GM10248 (cell line): ENCODE data around the gene JAKMIP1.

ENCODE experiments used
- CTCF ChIA-PET: fragments of 300-600 bp; sonication (Branson Sonifier 250); formaldehyde crosslinking; extraction: SDS; loops from one replicate; lab custom pipeline; 2021; ENCODE audit warnings: antibody characterized with exemption; lab: Yijun Ruan, JAX
- POLR2A ChIA-PET: fragments of 350-650 bp; sonication (Branson Sonifier 250); formaldehyde crosslinking; extraction: SDS; loops from one replicate; lab custom pipeline; 2020; ENCODE audit warnings: antibody characterized with exemption; lab: Yijun Ruan, JAX
- DNase-seq: peaks from one replicate; pipeline ENCODE4 v3.0.0; 2012; ENCODE audit errors: extremely low spot score
- TF ChIP-seq, protein P1 (sequence below): IDR thresholded peaks from 2 replicates; pipeline ENCODE4 v1.5.1; 2012; ENCODE audit warnings: mild to moderate bottlenecking, low read depth; ENCODE audit errors: extremely low read depth, missing control alignments, control extremely low read depth

The JAKMIP1 gene

DNA sequence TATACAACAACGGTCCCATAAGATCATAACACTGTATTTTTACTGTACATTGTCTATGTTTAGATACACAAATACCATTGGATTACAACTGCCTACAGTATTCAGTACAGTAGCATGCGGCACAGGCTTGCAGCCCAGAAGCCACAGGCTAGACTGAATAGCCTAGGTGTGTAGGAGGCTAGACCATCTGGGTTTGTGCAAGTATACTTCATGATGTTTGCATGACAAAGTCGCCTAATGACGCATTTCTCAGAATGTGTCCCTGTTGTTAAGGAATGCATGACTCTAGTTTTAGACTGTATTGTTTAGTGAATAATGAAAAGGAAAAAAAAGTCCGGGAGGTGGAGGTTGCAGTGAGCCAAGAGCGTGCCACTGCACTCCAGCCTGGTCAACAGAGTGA, 125.6 kb downstream of the JAKMIP1 start:
- DNase-seq, result no peak
- ChIA-PET CTCF (no interaction called here), POLR2A (no interaction called here)
- TF ChIP-seq, protein P1, sequence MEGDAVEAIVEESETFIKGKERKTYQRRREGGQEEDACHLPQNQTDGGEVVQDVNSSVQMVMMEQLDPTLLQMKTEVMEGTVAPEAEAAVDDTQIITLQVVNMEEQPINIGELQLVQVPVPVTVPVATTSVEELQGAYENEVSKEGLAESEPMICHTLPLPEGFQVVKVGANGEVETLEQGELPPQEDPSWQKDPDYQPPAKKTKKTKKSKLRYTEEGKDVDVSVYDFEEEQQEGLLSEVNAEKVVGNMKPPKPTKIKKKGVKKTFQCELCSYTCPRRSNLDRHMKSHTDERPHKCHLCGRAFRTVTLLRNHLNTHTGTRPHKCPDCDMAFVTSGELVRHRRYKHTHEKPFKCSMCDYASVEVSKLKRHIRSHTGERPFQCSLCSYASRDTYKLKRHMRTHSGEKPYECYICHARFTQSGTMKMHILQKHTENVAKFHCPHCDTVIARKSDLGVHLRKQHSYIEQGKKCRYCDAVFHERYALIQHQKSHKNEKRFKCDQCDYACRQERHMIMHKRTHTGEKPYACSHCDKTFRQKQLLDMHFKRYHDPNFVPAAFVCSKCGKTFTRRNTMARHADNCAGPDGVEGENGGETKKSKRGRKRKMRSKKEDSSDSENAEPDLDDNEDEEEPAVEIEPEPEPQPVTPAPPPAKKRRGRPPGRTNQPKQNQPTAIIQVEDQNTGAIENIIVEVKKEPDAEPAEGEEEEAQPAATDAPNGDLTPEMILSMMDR, result no peak

DNA sequence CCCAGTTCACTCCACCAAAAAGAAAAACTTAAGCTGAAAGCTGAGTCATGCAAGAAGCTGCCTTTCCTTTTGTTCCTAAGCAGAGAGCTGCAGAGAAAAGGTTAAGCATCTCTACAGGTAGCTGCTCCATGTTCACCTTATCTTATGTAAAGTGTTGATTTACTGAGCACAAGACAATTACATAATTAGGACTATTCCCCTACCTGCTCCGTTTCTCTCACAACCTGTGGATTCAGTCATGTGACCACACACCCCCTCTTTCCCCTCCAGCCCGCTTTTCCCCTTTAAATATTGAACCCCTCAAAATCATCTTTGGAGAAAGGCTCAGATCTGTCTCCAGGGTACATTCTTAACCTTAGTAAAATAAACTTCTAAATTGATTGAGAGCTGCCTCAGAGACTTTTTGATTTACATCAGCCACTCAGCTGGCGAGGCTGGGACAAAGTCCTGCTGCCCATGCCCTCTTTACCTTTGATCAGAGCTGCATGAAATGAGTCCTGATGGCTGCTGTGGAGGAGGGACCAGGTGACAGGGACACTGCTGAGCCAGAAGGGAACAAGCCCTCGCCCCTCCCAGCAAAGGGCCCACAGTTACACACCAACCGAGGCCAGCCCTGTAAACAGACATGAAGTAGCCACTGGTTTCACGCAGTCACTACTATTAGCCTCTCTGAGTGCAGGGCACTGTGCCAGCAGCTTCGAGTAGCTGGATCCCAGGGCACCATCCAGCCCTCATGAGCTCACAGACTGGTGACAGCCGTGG, 128.2 kb downstream of the JAKMIP1 start:
- POLR2A ChIA-PET, result no interaction called here
- CTCF ChIA-PET, result interaction anchor here (1.0 to 1.3 kb wide), 2 partner anchors 52 to 69 kb away, joined by 3 to 4 read pairs; no protein-coding TSS in a partner anchor

DNA sequence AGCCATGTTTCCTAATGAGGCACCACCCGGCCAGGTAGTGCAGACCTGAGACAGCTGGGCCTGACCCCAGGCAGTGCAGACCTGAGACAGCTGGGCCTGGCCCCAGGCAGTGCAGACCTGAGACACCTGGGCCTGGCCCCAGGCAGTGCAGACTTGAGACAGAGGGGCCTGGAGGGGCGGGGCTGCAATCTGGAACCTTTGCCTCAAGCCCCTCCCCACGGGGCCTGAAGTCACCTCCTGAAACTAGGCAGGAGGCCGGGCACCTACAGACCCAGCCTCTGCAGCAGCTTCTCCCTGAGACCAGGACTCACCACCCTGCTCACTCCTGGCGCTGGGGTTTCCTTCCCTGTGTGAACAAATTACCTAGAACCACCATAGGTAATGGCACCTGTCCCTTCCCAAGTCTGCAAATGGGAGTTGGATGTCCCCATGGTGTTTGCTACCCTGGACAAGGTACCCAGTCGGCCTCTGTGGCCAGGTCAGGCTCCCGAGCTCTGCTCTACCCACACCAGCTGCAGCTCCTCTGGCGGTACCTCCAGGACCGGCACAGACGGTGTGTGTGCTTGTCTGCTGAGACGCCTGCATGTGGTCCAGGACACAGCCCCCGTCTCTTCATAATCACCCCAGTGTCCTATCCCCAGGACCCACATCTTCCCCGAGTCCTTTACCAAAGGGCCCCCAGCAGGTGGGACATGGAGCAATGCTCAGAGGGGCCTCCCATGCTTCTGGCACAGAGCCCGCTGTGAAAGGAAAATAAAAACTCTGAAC, 129.0 kb downstream of the JAKMIP1 start:
- TF ChIP-seq, protein P1, result no peak
- CTCF ChIA-PET, result interaction anchor here (1.0 kb wide), 1 partner anchor 68 kb away, joined by 3 read pairs; no protein-coding TSS in a partner anchor
- POLR2A ChIA-PET, result no interaction called here
- DNase-seq, result no peak

More for the DNA sequence above, 128.2 kb downstream of the JAKMIP1 start:
- TF ChIP-seq, protein P1, result no peak
- no peak for DNase-seq

DNA sequence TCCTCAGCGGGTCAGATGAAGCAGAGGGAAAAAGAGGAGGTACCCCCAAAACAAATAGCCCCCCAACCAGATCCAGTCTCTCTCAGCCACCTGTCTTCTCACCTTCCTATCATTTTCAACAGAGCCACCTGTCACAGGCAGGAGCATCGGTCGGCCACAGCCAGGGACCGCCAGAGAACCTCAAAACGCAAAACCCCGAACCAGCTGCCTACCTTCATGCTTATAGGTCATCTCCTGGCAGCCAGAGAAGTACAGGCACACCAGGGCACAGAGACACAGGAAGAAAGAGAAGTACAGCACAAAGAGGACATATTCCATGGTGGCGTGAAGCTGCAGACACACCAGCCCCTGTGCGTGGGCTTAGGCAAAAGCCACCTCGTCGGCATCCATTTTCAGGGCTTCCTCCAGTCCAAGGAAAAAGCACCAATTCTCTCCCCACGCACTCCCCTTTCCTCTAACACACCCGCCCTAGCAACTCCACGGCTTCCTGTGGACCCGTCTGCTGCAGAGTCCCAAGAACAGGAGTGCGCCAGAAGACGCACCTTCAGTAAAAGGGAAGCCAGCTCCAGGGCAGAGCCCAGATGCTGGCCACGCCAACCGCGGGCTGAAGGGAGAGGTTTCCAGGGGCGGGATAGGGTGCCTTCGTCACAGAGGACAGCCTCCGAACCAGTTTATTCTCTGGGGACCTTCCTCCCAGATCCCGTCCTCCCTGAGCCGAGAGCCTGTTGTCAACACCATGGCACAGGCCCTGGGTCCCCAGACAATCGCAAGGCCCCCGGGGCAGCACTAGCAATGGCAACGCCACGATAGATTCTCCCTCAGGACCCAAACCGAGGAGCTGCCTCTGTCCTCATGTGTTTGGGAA, 130.3 kb downstream of the JAKMIP1 start:
- DNase-seq, result no peak
- TF ChIP-seq, protein P1, result no peak
- ChIA-PET CTCF (no interaction called here), POLR2A (no interaction called here)

DNA sequence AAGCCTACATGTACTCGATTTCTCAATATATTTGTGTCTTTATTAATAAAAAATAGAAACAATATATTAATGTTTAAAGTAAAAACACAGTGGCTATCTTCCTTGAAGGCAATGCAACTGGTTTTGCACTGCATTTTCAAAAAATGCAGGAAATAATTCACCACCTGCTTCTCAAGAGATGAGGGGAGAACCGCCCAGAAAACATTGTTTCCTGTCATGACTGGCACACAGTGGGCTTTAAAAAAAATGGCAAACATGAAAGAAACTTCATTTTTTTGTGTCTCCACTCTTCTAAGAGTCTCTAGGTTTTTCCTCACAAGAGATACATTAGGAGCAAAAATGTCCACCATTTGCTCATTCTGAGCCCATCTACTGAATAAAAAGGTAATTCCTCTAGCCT, 131.4 kb downstream of the JAKMIP1 start:
- POLR2A ChIA-PET, result no interaction called here
- CTCF ChIA-PET, result no interaction called here
- TF ChIP-seq, protein P1, result no peak

DNA sequence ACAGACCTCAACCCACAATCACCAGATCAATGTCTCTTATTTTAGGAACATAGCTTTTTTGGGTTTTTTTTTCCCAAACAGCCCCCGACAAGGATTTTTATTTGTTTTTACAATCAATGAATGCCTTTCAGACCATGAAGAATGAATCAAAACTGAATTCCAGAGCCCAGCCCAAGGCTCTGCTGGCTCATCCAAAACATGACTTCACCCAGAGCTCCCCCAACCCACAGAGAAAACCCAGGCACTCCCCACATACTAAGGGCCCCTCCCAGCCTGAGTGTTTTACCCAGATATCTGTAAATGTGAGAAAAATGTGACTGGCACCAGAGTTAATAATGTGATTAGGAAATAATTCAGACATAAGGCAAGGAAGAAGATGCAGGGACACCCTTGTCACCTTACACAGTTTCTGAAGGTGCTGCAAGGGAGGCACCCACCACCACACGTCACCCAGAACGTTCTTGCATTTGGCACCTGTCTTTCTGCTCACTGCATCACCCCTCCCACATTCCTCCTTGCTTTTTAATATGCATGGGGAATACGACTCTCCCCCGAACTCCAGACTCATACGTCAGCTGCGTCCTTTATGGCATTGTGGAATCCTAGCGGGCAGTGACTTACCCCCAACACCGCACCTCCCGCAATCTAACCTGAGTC, 134.3 kb downstream of the JAKMIP1 start:
- ChIA-PET CTCF (interaction anchor here (1.1 to 1.7 kb wide), 2 partner anchors 10 to 13 kb away, joined by 3 to 4 read pairs; no protein-coding TSS in a partner anchor), POLR2A (no interaction called here)
- TF ChIP-seq, protein P1, result no peak
- no peak for DNase-seq

More for the DNA sequence above, 131.4 kb downstream of the JAKMIP1 start:
- no peak for DNase-seq
